ENCODE data around the gene LAMB3.

The LAMB3 gene

DNA sequence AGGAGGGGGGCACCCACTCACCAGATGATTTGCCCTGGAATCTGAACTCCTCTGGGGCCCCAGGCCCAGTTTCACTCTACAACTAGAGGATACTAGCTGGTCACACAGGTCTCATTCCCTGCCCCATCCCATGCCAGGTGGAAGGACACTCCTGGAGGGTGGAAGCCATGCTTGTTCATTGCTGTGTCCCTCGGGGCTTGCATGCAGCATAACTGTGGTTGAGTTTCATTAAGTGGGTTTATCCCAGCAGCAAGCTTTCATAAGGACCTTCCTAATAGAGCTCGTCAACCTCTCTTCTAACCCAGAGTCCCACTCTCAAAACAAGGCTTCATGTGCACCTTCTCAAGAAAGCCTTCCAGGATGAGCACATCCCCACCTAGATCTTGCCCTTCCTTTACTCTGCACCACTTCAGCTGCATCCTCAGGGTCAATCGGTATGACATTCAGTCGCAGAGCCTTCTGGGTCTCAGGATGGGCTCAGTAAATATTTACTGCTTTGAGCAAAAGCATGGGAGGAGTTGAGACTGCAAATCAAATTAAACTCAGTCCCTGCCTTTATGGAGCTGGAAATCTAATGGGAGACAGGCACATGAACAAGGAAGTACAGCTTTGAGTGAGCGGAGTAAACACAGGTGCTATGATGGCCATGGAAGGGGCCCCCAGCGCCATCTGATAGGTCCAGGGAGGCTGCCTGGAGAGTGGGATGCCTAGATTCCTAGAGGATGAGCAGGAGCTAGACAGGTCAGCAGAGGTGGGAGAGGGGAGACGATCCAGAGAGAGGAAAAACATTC, 32.3 kb downstream of the LAMB3 start:
- Histone ChIP-seq H3K27me3 (ENCODE audit: control insufficient read depth, insufficient read depth, low read length) (no peaks in the 10 kb centered on the region), H3K36me3 (ENCODE audit: control insufficient read depth, insufficient read depth, low read length) (no peaks in the 10 kb centered on the region), H3K9me3 (ENCODE audit: control insufficient read depth, insufficient read depth, low read length) (no peaks in the 10 kb centered on the region)

DNA sequence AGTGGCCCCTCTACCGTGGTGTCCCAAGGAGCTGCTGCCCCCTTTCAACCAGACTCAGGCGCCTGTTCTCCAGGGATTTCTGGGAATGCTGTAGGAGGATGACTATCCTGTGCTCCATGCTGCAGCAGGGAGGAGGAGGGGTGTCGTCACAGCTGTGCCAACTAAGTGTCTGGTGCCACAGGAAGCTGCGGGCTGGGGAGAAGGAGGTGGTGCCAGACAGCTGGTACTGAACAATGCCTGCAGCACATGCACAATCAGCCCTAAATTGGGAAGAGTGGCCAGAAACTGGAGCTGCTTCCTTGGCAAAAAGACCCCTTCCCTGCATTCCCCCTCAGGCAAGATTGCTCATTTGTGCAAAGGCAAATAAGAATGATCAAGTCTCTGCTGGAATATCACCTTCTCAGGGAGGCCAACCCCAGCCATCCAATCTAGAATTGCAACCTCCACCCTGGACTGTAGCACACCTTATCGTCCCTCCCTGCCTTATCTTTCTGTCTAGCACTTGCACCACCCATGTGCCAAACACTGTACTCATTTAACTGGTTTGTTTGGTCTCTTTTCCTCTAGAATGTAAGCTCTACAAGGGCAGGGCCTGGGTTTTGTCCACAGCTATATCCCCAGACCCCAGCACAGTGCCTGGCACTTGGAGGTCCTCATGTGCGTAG, 33.3 kb downstream of the LAMB3 start:
- no peak overlapping the region for H3K4me3 ChIP-seq (ENCODE audit: low read depth, low read length)
- no peaks in the 10 kb centered on the region for H3K36me3 ChIP-seq (ENCODE audit: control insufficient read depth, insufficient read depth, low read length)
- no peaks in the 10 kb centered on the region for H3K4me1 ChIP-seq (ENCODE audit: control insufficient read depth, insufficient read depth, low read length)
- no peak overlapping the region for H3K9ac ChIP-seq (ENCODE audit: low read depth, low read length)
- H3K9me3 ChIP-seq (ENCODE audit: control insufficient read depth, insufficient read depth, low read length): no peaks in the 10 kb centered on the region
- no peaks in the 10 kb centered on the region for H3K27me3 ChIP-seq (ENCODE audit: control insufficient read depth, insufficient read depth, low read length)

More for the DNA sequence above, 32.3 kb downstream of the LAMB3 start:
- Histone ChIP-seq H3K9ac (ENCODE audit: low read depth, low read length) (no peak overlapping the region), H3K4me1 (ENCODE audit: control insufficient read depth, insufficient read depth, low read length) (no peaks in the 10 kb centered on the region), H3K4me3 (ENCODE audit: low read depth, low read length) (no peak overlapping the region)

DNA sequence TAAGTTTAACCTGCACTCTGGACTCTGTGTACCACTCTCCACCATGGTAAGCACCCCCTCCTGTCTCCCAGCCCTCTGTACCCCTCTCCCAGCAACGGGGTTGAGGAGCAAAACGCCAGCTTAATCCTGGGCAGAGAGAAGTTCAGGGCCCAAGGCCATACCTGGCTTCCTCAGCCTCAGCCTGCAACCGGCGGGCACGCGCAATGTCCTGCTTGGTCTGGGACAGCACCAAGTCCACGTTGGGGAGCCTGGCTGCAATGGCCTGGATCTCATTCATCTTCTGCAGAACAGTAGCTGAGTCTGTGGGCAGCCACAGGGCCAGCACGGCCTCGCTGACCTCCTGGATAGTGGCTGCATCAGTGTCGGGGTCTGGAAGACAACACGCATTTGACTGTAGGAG, 33.9 kb downstream of the LAMB3 start:
- H3K36me3 ChIP-seq (ENCODE audit: control insufficient read depth, insufficient read depth, low read length): no peaks in the 10 kb centered on the region

DNA sequence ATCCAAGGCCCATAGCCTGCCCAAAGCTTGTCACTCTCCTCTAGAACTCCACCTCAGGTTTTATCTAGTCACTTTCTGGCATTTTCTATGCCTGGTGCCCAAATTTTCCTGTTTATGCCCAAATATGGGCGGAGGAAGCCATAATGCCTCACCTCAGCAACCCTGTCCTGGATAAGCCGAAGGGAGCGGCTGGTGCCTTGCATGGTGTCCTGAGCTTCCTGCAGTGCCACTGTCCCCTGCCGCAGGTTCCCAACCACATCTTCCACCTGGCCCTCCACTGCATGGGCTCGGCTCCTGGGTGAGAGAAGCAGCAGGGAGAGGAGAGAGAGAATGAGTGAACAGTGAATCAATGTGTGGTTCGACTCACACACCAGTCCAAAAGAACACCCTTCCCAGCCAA, 34.5 kb downstream of the LAMB3 start:
- no peaks in the 10 kb centered on the region for H3K36me3 ChIP-seq (ENCODE audit: control insufficient read depth, insufficient read depth, low read length)
- no peaks in the 10 kb centered on the region for H3K4me1 ChIP-seq (ENCODE audit: control insufficient read depth, insufficient read depth, low read length)
- no peak overlapping the region for H3K4me3 ChIP-seq (ENCODE audit: low read depth, low read length)
- H3K9ac ChIP-seq (ENCODE audit: low read depth, low read length): no peak overlapping the region
- H3K27me3 ChIP-seq (ENCODE audit: control insufficient read depth, insufficient read depth, low read length): no peaks in the 10 kb centered on the region
- no peaks in the 10 kb centered on the region for H3K9me3 ChIP-seq (ENCODE audit: control insufficient read depth, insufficient read depth, low read length)

More for the DNA sequence above, 33.9 kb downstream of the LAMB3 start:
- H3K4me3 ChIP-seq (ENCODE audit: low read depth, low read length): no peak overlapping the region
- H3K9me3 ChIP-seq (ENCODE audit: control insufficient read depth, insufficient read depth, low read length): no peaks in the 10 kb centered on the region
- H3K4me1 ChIP-seq (ENCODE audit: control insufficient read depth, insufficient read depth, low read length): no peaks in the 10 kb centered on the region
- no peak overlapping the region for H3K9ac ChIP-seq (ENCODE audit: low read depth, low read length)
- no peaks in the 10 kb centered on the region for H3K27me3 ChIP-seq (ENCODE audit: control insufficient read depth, insufficient read depth, low read length)

DNA sequence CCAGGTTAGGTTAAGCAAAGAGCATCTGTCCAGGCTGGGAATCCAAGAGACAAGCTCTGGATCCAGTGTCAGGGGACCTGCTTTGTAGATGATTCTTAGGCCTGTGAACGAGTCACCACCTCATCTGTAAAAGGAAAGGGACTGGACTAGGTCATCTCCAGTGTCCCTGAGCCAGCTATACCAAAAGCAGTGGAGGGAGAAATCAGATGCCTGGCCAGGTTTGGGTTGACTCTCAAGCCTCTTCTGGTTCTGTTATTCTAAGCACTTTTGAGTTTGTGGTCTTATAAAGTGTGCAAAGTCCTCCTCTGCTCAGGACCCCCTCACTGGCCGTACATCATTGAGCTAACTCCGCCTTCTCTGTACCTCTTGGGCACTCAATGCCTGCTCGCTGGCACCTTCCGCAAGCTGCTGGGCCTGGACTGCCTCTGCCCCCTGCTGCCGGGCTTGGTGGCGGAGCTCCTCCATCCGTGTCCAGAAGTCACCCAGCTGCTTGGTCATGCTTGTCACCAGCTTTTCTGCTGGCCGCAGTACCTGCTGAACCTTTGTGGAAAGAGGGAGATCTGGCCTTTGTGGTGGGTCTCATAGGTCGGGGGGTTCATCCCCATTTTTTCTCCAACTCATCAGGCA, 35.1 kb downstream of the LAMB3 start:
- no peaks in the 10 kb centered on the region for H3K27me3 ChIP-seq (ENCODE audit: control insufficient read depth, insufficient read depth, low read length)
- H3K9me3 ChIP-seq (ENCODE audit: control insufficient read depth, insufficient read depth, low read length): no peaks in the 10 kb centered on the region
- H3K36me3 ChIP-seq (ENCODE audit: control insufficient read depth, insufficient read depth, low read length): no peaks in the 10 kb centered on the region
- no peaks in the 10 kb centered on the region for H3K4me1 ChIP-seq (ENCODE audit: control insufficient read depth, insufficient read depth, low read length)
- H3K9ac ChIP-seq (ENCODE audit: low read depth, low read length): no peak overlapping the region
- no peak overlapping the region for H3K4me3 ChIP-seq (ENCODE audit: low read depth, low read length)

DNA sequence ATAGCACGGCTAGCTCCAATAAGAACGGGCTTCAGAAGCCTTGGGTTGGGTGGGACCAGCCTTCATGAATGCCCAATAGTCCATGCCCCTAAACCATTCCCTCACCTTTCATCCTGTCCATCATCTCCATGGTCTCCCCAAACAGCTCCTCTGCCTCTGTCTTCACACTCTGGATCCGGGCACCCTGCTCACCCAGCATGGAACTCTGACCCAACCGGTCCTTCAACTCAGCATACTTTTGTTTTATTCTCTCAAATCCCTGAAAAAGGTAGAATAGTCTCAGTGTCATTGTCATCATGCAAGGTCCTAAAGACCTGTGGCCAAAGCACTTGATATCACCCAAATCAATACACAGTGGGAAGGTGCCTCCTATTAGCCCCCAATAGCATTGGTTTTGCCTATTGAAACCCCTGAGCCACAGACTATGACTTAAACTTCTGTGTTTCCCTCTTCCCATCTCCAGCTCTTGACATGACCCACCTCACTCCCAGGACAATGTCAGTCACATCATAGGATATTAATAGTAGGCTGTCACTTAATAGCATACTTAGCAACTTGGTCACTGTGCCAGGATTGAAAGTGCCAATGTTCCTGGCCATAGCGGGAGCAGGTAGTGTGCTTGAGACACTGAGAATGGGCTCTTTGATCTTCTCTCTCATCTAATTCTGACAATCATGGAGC, 35.7 kb downstream of the LAMB3 start:
- Histone ChIP-seq H3K4me3 (ENCODE audit: low read depth, low read length) (no peak overlapping the region), H3K9me3 (ENCODE audit: control insufficient read depth, insufficient read depth, low read length) (no peaks in the 10 kb centered on the region), H3K36me3 (ENCODE audit: control insufficient read depth, insufficient read depth, low read length) (no peaks in the 10 kb centered on the region), H3K9ac (ENCODE audit: low read depth, low read length) (no peak overlapping the region), H3K4me1 (ENCODE audit: control insufficient read depth, insufficient read depth, low read length) (no peaks in the 10 kb centered on the region), H3K27me3 (ENCODE audit: control insufficient read depth, insufficient read depth, low read length) (no peaks in the 10 kb centered on the region)

DNA sequence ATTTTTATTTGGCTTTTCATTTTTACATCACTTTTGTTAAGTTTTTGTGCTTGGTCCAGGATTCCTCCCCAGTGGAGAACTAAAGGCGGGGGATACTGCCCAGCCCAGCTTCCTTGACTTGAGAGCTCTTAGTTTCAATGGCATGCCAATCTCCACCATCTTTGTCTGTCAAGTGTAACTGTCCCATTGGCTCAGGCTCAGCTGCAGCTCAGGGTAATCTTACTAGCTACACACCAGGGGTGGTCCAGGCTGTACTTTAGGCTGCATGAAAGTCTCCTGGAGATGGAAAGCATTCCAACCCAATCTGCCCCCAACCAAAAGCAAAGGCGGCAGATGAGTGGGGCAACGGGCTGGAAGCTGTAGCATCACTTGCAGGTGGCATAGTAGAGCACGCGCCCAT, 37.3 kb downstream of the LAMB3 start:
- no peaks in the 10 kb centered on the region for H3K27me3 ChIP-seq (ENCODE audit: control insufficient read depth, insufficient read depth, low read length)
- H3K4me3 ChIP-seq (ENCODE audit: low read depth, low read length): no peak overlapping the region
- H3K9me3 ChIP-seq (ENCODE audit: control insufficient read depth, insufficient read depth, low read length): no peaks in the 10 kb centered on the region
- H3K4me1 ChIP-seq (ENCODE audit: control insufficient read depth, insufficient read depth, low read length): no peaks in the 10 kb centered on the region
- no peaks in the 10 kb centered on the region for H3K36me3 ChIP-seq (ENCODE audit: control insufficient read depth, insufficient read depth, low read length)
- H3K9ac ChIP-seq (ENCODE audit: low read depth, low read length): no peak overlapping the region

DNA sequence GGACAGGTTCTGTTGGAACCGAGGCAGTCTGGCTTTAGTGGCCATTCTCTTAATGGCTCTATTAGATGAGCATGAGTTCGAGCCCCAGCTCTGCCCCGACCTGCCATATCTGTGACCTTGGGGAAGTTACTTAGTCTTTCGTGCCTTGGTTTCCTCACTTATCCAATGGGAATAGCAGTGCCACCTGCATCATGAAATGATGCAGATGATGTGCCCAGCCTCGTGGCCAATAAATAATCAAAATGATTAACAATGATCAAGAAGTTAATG, 38.1 kb downstream of the LAMB3 start:
- H3K9ac ChIP-seq (ENCODE audit: low read depth, low read length): no peak overlapping the region
- H3K4me1 ChIP-seq (ENCODE audit: control insufficient read depth, insufficient read depth, low read length): no peaks in the 10 kb centered on the region
- no peak overlapping the region for H3K4me3 ChIP-seq (ENCODE audit: low read depth, low read length)
- no peaks in the 10 kb centered on the region for H3K9me3 ChIP-seq (ENCODE audit: control insufficient read depth, insufficient read depth, low read length)
- no peaks in the 10 kb centered on the region for H3K27me3 ChIP-seq (ENCODE audit: control insufficient read depth, insufficient read depth, low read length)
- no peaks in the 10 kb centered on the region for H3K36me3 ChIP-seq (ENCODE audit: control insufficient read depth, insufficient read depth, low read length)

DNA sequence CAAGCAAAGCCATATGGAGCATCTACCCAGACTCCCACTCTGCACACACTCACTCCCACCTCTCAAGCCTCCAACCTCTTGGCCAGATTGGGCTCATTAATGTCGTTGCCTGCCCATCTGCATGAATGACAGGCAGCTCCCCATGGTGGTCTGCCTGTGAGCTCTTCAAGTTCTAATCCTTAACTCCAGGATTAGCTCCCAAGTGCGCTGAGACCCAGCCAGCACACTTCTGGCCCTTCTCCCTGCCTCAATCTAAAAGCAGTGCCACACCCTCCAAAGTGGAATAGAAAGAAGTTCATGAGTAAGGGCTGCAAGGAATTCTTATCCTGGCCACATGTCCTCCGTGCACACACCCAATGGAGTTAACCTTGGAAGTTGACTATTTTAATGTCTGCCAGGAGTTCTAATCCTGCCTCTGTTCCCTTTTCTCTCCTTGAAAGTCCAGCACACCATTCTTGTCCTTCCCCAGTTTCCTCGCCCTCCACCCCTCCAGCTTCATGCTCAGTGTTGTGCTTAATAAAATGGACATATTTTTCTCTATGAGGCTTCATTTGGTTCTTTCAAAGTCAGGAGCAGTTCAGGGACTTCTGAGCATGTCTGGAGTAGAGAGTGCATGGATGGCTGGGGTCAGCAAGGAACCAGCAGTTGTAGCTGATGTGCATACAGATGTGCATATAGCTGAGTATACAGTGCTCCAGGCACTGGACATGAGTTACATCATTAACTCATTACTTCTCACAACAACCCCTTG, 38.6 kb downstream of the LAMB3 start:
- Histone ChIP-seq H3K4me1 (ENCODE audit: control insufficient read depth, insufficient read depth, low read length) (no peaks in the 10 kb centered on the region), H3K4me3 (ENCODE audit: low read depth, low read length) (no peak overlapping the region), H3K27me3 (ENCODE audit: control insufficient read depth, insufficient read depth, low read length) (no peaks in the 10 kb centered on the region), H3K9ac (ENCODE audit: low read depth, low read length) (no peak overlapping the region), H3K36me3 (ENCODE audit: control insufficient read depth, insufficient read depth, low read length) (no peaks in the 10 kb centered on the region), H3K9me3 (ENCODE audit: control insufficient read depth, insufficient read depth, low read length) (no peaks in the 10 kb centered on the region)

DNA sequence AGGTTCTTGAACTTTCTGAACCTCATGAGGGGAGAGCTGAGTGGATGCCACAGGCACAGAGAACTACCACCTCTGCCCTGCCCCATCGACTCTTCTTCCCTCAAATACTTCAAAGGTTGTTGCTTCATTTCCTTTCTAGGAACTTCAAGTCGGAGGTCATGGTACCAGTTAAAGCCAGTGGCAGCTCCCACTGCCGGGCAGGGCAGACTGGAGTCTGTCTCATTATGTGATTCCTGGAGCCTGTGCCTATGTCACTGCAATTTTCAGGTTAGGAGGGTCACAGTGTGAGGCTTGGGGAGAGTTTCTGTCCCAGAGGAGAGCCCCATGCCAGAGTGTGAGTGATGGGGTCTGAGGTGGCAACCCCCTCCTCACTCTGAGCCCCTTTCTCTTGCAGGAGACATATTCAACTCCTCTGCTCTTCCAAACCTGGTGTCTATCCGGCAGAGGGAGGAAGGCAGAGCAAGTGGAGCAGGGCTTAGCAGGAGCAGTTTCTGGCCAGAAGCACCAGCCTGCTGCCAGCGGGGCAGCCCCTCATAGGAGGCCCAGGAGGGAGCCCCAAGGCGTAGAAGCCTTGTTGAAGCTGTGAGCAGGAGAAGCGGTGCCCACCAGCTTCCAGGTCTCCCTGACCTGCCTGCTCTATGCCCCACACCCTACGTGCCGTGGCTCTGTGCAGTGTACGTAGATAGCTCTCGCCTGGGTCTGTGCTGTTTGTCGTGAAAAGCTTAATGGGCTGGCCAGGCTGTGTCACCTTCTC, 39.4 kb downstream of the LAMB3 start:
- no peaks in the 10 kb centered on the region for H3K27me3 ChIP-seq (ENCODE audit: control insufficient read depth, insufficient read depth, low read length)
- H3K9ac ChIP-seq (ENCODE audit: low read depth, low read length): no peak overlapping the region
- H3K4me1 ChIP-seq (ENCODE audit: control insufficient read depth, insufficient read depth, low read length): no peaks in the 10 kb centered on the region
- no peaks in the 10 kb centered on the region for H3K9me3 ChIP-seq (ENCODE audit: control insufficient read depth, insufficient read depth, low read length)
- no peaks in the 10 kb centered on the region for H3K36me3 ChIP-seq (ENCODE audit: control insufficient read depth, insufficient read depth, low read length)
- no peak overlapping the region for H3K4me3 ChIP-seq (ENCODE audit: low read depth, low read length)
